Adrenal gland (tissue), 12 donors: ENCODE data around the gene DLG3. TPM values are rescaled to one million over a fixed set of nuclear protein-coding genes. Genes with fewer than 3 reads are reported as not detected.

Source experiments
- DNase-seq, 7 donors: peaks; one replicate each; pipeline ENCODE4 v3.0.0-alpha.2; 2019 to 2020
- H3K27ac ChIP-seq, 5 donors: fragments of 200-600 bp; sonication (generic) in 4 of 5; 1 replicate in 3 of 5; 2 replicates in 2 of 5; pipeline versions ENCODE4 v1.5.1 to v1.8.0; 2016 to 2020; ENCODE audit warnings: mild to moderate bottlenecking in 1 of 5
- H3K27me3 ChIP-seq: fragments of 200-600 bp; 2 replicates; pipeline ENCODE4 v1.8.0; 2021
- H3K36me3 ChIP-seq, 2 donors: fragments of 200-600 bp; replicated peaks in 1 of 2; 1 replicate in 1 of 2; 2 replicates in 1 of 2; pipeline versions ENCODE4 v1.5.1 to v1.8.0; 2018 to 2022
- H3K4me1 ChIP-seq, 2 donors: fragments of 200-600 bp; replicated peaks in 1 of 2; 1 replicate in 1 of 2; 2 replicates in 1 of 2; pipeline versions ENCODE4 v1.5.1 to v1.8.0; 2018 to 2021
- H3K4me3 ChIP-seq, 4 donors: fragments of 200-600 bp; sonication (generic) in 3 of 4; one replicate each; pipeline ENCODE4 v1.5.1; 2016 to 2018
- H3K9me3 ChIP-seq, 3 donors: fragments of 200-600 bp; sonication (generic) in 1 of 3; replicated peaks in 1 of 3; 1 replicate in 2 of 3; 2 replicates in 1 of 3; pipeline versions ENCODE4 v1.5.1 to v1.8.0; 2016 to 2021
- POLR2A ChIP-seq, 2 donors: fragments of 450-650 bp; IDR thresholded peaks; one replicate each; pipeline ENCODE4 v1.6.1; 2017; ENCODE audit warnings: antibody characterized with exemption in 2 of 2, mild to moderate bottlenecking in 2 of 2, moderate library complexity in 1 of 2
- WGBS, 4 donors: extraction: QIAGEN DNeasy Blood & Tissue Kit in 2 of 4; methylation state at CpG; one replicate each; pipeline versions ENCODE4 v1.1.5 to v1.1.7; 2013 to 2017; 5-methylcytosine and 5-hydroxymethylcytosine counted together
- intact Hi-C, 2 donors: fragments of 100-400 bp; cut with DNase I; formaldehyde crosslinking; loops; one replicate each; pipeline versions ENCODE4 v1.14.1 to v1.15.0; 2022 to 2023
- polyA plus RNA-seq, 3 donors: library from polyadenylated mRNA; stranded (reverse); fragments of 200-250 nt in 2 of 3; fragments of 350-450 nt in 1 of 3; fragmentation: Illumina TruSeq in 1 of 3; extraction: RNeasy Lipid Tissue Mini Kit (QIAGEN cat#74804) in 1 of 3; gene quantifications; one replicate each; pipeline ENCODE4 v1.2.3, GENCODE V29; 2013 to 2014
- total RNA-seq, 9 donors: library from RNA; depleted of rRNA in 4 of 9; stranded (reverse); fragments of >200 nt in 4 of 9; fragments of 120-200 nt in 1 of 9; fragmentation: NEBNext Ultra II Directional in 1 of 9; extraction: Animal tissue kit (Norgen Biotek cat#: 25700) in 1 of 9; gene quantifications; one replicate each; pipeline versions ENCODE4 v1.1.0 to v1.2.4, GENCODE V29; 2013 to 2023
- TF ChIP-seq, protein P1 (sequence below), 6 experiments: fragments of 450-650 bp in 4 of 6; fragments of 200-600 bp in 2 of 6; sonication (generic) in 1 of 6; IDR thresholded peaks; 1 replicate in 5 of 6; 2 replicates in 1 of 6; pipeline versions ENCODE4 v1.5.1 to v1.8.0; 2016 to 2021; ENCODE audit warnings: antibody characterized with exemption in 6 of 6, mild to moderate bottlenecking in 2 of 6, moderate library complexity in 1 of 6
- donor health status: healthy with polysubstance abuse.
- donor health status: Bipolar disorder and iron deficiency.
- donor health status: DM: yes; HTN: yes; CAD: no.
- donor health status: DM: no; HTN: no; CAD: no.
- donor health status: DM: no; HTN: no; CAD: no.
- donor health status: DM: yes; HTN: yes; CAD: no.

The DLG3 gene
- total and polyA plus RNA-seq, 12 donors, result 5.5 to 33.7 (median 8.5) TPM

DNA sequence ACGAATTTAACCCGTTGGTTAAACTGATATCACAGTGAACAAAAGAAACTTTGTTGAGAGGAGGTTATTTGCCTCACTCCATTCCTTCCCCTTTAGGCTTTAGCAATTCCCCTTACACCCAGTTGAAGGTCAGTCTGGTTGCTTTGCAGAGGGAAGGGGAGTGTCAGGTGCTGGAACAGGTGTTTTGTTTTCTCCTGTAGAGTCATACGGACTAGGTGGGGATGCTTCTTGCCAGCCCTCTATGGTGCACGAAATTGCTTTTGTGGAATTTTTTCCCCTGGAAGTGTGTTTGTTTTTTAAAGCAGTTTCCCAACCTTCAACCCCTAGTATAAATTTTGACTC lies 33.1 kb downstream of the DLG3 start:
- TF ChIP-seq, protein P1, sequence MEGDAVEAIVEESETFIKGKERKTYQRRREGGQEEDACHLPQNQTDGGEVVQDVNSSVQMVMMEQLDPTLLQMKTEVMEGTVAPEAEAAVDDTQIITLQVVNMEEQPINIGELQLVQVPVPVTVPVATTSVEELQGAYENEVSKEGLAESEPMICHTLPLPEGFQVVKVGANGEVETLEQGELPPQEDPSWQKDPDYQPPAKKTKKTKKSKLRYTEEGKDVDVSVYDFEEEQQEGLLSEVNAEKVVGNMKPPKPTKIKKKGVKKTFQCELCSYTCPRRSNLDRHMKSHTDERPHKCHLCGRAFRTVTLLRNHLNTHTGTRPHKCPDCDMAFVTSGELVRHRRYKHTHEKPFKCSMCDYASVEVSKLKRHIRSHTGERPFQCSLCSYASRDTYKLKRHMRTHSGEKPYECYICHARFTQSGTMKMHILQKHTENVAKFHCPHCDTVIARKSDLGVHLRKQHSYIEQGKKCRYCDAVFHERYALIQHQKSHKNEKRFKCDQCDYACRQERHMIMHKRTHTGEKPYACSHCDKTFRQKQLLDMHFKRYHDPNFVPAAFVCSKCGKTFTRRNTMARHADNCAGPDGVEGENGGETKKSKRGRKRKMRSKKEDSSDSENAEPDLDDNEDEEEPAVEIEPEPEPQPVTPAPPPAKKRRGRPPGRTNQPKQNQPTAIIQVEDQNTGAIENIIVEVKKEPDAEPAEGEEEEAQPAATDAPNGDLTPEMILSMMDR (IDR thresholded peaks at IDR 0.05), result no peak
- no peak for TF ChIP-seq POLR2A (IDR thresholded peaks at IDR 0.05)
- DNase-seq, result no peak
- Histone ChIP-seq H3K4me1 (no peaks in the 10 kb centered on the region), H3K27me3 (no peaks in the 10 kb centered on the region), H3K9me3 (no peaks in the 10 kb centered on the region), H3K27ac (peak overlapping the region in 1 of 5 donors; percentile 0), H3K36me3 (no peaks in the 10 kb centered on the region), H3K4me3 (no peak overlapping the region)
- intact Hi-C loops, result no loop called here
- WGBS, 4 donors, result 31 to 71% (median 58%) methylated on average over 4 of the region's 4 CpGs

GRCh38 chrX:70478526-70479245 lies 34.1 kb downstream of the DLG3 start:
- Histone ChIP-seq H3K27ac (peak overlapping the region in 1 of 5 donors; percentile 7), H3K4me1 (no peaks in the 10 kb centered on the region), H3K4me3 (no peak overlapping the region), H3K36me3 (no peaks in the 10 kb centered on the region), H3K9me3 (no peaks in the 10 kb centered on the region), H3K27me3 (no peaks in the 10 kb centered on the region)
- 51 to 84% (median 76%) methylated on average over 10 of the region's 10 CpGs for WGBS, 4 donors
- DNase-seq, result no peak
- TF ChIP-seq, protein P1 (IDR thresholded peaks at IDR 0.05), result no peak
- TF ChIP-seq POLR2A (IDR thresholded peaks at IDR 0.05), result no peak
- intact Hi-C loops, result no loop called here

DNA sequence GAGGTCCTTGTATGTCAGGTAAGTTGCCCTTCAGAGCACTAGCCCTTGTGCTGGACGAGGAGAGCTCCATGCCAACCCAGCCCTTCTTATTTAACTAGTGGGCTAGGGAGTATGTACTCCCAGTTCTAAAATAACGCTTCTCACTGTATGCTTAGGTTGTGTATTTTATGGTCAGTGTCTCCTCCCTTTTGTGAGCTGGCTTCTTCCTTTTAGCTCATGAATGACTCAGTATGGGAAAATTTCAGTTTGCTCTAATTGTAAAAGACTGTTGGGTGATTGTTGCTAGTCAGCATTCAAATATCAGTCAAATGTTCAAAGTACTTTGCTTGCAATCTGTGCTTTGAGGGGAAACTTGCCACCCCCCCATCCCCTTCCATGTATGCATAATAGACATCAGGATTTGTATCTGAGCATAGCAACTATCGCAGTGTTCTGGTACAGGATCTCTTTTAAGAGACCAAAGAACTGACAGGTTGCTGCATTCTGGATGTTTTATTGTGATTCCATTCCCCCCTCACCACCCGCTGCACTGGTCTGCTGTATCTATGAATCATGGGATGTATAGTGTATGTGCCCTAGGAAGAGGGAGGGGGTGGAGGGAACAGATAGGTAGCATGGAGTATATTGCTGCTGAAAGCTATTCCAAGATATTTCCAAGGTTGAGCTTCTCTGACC lies 34.7 kb downstream of the DLG3 start:
- no peak overlapping the region for H3K4me3 ChIP-seq
- no peak for DNase-seq
- no peaks in the 10 kb centered on the region for H3K9me3 ChIP-seq
- no peaks in the 10 kb centered on the region for H3K27me3 ChIP-seq
- H3K27ac ChIP-seq, result peak overlapping the region in 2 of 5 donors; percentile 7 to 33
- no peaks in the 10 kb centered on the region for H3K4me1 ChIP-seq
- TF ChIP-seq POLR2A (IDR thresholded peaks at IDR 0.05), result no peak
- TF ChIP-seq, protein P1 (IDR thresholded peaks at IDR 0.05), result no peak
- H3K36me3 ChIP-seq, result no peaks in the 10 kb centered on the region
- WGBS, 4 donors, result 51 to 72% (median 69%) methylated on average over 3 to 4 of the region's 4 CpGs
- intact Hi-C loops, result no loop called here

DNA sequence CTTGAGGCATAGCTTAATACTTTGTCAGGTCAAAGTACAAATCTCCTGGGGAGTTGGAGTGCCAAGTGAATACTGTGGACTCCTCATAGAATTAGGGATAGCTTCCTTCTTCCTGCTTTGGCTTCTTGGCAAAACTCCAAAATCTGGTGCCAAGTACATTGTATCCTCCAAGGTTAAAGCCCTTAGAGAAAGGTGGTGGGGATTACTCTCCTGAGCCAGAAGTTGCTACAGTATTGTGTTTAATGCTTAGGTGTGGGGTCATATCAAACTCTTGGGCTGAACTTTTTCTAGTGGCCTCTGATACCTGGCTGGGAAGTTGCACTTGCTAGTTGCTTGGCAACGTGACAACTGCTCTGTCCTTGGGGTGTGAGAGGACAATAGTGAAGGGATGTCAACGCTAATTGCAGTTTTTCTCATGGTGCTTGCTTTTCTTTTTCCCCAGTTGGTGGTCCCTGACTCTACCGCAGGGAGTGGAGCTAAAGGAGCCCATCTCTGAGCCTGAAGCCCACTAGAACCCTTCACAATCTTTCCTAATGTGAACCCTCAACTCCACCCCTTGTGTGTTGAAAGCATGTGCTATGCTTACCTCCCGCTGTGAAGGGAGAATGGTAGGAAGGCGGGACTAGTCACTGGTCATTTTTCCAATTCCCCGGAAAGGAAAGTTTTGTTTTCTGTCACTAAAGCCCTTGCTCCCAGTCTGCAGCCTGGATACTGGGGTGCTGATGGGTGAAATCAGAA lies 35.5 kb downstream of the DLG3 start:
- intact Hi-C loops, result no loop called here
- no peaks in the 10 kb centered on the region for H3K36me3 ChIP-seq
- no peak overlapping the region for H3K4me3 ChIP-seq
- H3K27ac ChIP-seq, result no peak overlapping the region
- peak in 5 of 7 donors; percentile 29 to 51 (median 42) for DNase-seq
- no peaks in the 10 kb centered on the region for H3K9me3 ChIP-seq
- WGBS, 4 donors, result 43 to 60% (median 51%) methylated on average over 4 to 6 of the region's 6 CpGs
- no peaks in the 10 kb centered on the region for H3K27me3 ChIP-seq
- TF ChIP-seq, protein P1 (IDR thresholded peaks at IDR 0.05), result no peak
- no peak for TF ChIP-seq POLR2A (IDR thresholded peaks at IDR 0.05)
- no peaks in the 10 kb centered on the region for H3K4me1 ChIP-seq
